Measurements from ENCODE around the gene OPN1SW. TPM values are rescaled to one million over a fixed set of nuclear protein-coding genes. Genes with fewer than 3 reads are reported as not detected.

Gene OPN1SW
- total RNA-seq, 1 donor from 2014 or later: not detected

- TF ChIP-seq CTCF (IDR thresholded peaks at IDR 0.05): no peak
- no peak overlapping the region for H3K27ac ChIP-seq
- H3K4me3 ChIP-seq: no peak overlapping the region
- H3K4me1 ChIP-seq: no peaks in the 10 kb centered on the region
- no peaks in the 10 kb centered on the region for H3K9me3 ChIP-seq
- intact Hi-C loops (cut with DNase I): no loop called here
- no peaks in the 10 kb centered on the region for H3K36me3 ChIP-seq
- no peak for DNase-seq (ENCODE audit: low spot score in 2 of 2)
- H3K27me3 ChIP-seq: no peaks in the 10 kb centered on the region
Measured at GRCh38 chr7:128812514-128813168, 37.0 kb upstream of the OPN1SW start.

- intact Hi-C loops (cut with DNase I): no loop called here
Measured at GRCh38 chr7:128811631-128812430, 36.2 kb upstream of the OPN1SW start.

GRCh38 chr7:128810997-128811396 is 35.4 kb upstream of the OPN1SW start:
- Histone ChIP-seq H3K36me3 (peaks cover 5% of the 10 kb centered on the region in 2 donors), H3K27me3 (no peaks in the 10 kb centered on the region), H3K27ac (no peak overlapping the region), H3K4me1 (no peaks in the 10 kb centered on the region), H3K9me3 (no peaks in the 10 kb centered on the region), H3K4me3 (no peak overlapping the region)
- intact Hi-C loops (cut with DNase I): no loop called here
- no peak for TF ChIP-seq CTCF (IDR thresholded peaks at IDR 0.05)
- no peak for DNase-seq (ENCODE audit: low spot score in 2 of 2)

More at GRCh38 chr7:128811631-128812430, 36.2 kb upstream of the OPN1SW start:
- Histone ChIP-seq H3K27ac (no peak overlapping the region), H3K4me1 (no peaks in the 10 kb centered on the region), H3K36me3 (no peaks in the 10 kb centered on the region), H3K27me3 (no peaks in the 10 kb centered on the region), H3K9me3 (no peaks in the 10 kb centered on the region), H3K4me3 (no peak overlapping the region)
- DNase-seq (ENCODE audit: low spot score in 2 of 2): no peak
- no peak for TF ChIP-seq CTCF (IDR thresholded peaks at IDR 0.05)

GRCh38 chr7:128810473-128810872 is 34.9 kb upstream of the OPN1SW start:
- intact Hi-C loops (cut with DNase I): no loop called here
- H3K27ac ChIP-seq: no peak overlapping the region
- DNase-seq (ENCODE audit: low spot score in 2 of 2): no peak
- no peak overlapping the region for H3K4me3 ChIP-seq
- H3K9me3 ChIP-seq: no peaks in the 10 kb centered on the region
- peaks cover 8 to 9% of the 10 kb centered on the region in 2 donors for H3K36me3 ChIP-seq
- TF ChIP-seq CTCF (IDR thresholded peaks at IDR 0.05): no peak
- H3K4me1 ChIP-seq: no peaks in the 10 kb centered on the region
- no peaks in the 10 kb centered on the region for H3K27me3 ChIP-seq

GRCh38 chr7:128809363-128809762 is 33.8 kb upstream of the OPN1SW start:
- Histone ChIP-seq H3K9me3 (no peaks in the 10 kb centered on the region), H3K4me1 (no peaks in the 10 kb centered on the region), H3K27me3 (no peaks in the 10 kb centered on the region), H3K4me3 (no peak overlapping the region), H3K36me3 (peaks cover 8 to 9% of the 10 kb centered on the region in 2 donors), H3K27ac (no peak overlapping the region)
- intact Hi-C loops (cut with DNase I): no loop called here
- no peak for DNase-seq (ENCODE audit: low spot score in 2 of 2)
- TF ChIP-seq CTCF (IDR thresholded peaks at IDR 0.05): no peak

Data from ascending aorta (tissue), 2 donors.